ENCODE results near the gene TNFRSF6B.

GRCh38 chr20:63661108-63661507 is 35.3 kb upstream of the TNFRSF6B start:
- TF ChIP-seq ELF4 (IDR thresholded peaks at IDR 0.05): no peak
- TF ChIP-seq PKNOX1 (IDR thresholded peaks at IDR 0.05): no peak
- TF ChIP-seq L3MBTL2 (conservative IDR thresholded peaks at IDR 0.05): no peak
- TF ChIP-seq SUZ12 (IDR thresholded peaks at IDR 0.05): no peak
- no peak for TF ChIP-seq FOXA1 (IDR thresholded peaks at IDR 0.05)
- no peak for TF ChIP-seq ZNF384 (IDR thresholded peaks at IDR 0.05)
- no peak for TF ChIP-seq HDGF (IDR thresholded peaks at IDR 0.05; ENCODE audit: borderline replicate concordance)
- no peak for TF ChIP-seq SP1 (IDR thresholded peaks at IDR 0.05)
- no peak for TF ChIP-seq FOXK2 (IDR thresholded peaks at IDR 0.05)
- no peak for TF ChIP-seq FOXM1 (IDR thresholded peaks at IDR 0.05; ENCODE audit: borderline replicate concordance)
- no peak for TF ChIP-seq BHLHE40 (IDR thresholded peaks at IDR 0.05; ENCODE audit: borderline replicate concordance)
- no peak for TF ChIP-seq CTBP1 (IDR thresholded peaks at IDR 0.05; ENCODE audit: borderline replicate concordance)
- TF ChIP-seq LEF1 (IDR thresholded peaks at IDR 0.05; ENCODE audit: borderline replicate concordance): no peak
- TF ChIP-seq TARDBP (IDR thresholded peaks at IDR 0.05): no peak

Measured in HEK293T (cell line).